AG08396 (cell line): ENCODE measurements around the gene ZNF680.
"Not testable (repeated sequence)": the region's sequence is repeated elsewhere in the genome, so short reads cannot be mapped to it uniquely, and the experiment has no call there.

Source experiments
- DNase-seq: peaks from one replicate; pipeline ENCODE4 v3.0.0; 2012; ENCODE audit warnings: low spot score, mixed read lengths

Gene ZNF680

DNA sequence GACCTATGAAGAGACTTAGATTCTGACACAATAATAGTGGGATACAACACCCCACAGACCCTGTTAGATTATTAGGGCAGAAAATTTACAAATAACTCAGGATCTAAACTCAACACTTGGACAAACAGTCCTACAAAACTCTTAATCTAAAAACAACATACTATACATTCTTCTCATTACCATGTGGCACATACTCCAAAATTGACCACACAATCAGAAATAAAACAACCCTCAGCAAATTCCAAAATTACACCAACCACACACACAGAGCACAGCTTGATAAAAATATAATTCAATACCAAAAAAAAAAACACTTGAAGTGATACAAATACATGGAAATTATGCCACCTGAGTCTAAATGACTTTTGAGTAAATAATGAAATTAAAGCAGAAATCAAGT is 7.8 kb downstream of the ZNF680 start:
- no peak for DNase-seq

DNA sequence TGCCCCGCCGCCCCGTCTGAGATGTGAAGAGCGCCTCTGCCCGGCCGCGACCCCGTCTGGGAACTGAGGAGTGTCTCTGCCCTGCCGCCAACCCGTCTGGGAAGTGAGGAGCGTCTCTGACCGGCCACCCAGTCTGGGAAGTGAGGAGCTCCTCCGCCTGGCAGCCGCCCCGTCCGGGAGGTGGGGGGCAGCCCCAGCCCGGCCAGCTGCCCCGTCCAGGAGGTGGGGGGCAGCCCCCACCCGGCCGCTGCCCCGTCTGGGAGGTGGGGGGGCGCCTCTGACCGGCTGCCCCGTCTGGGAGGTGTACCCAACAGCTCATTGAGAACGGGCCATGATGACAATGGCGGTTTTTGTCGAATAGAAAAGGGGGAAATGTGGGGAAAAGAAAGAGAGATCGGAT is 8.7 kb downstream of the ZNF680 start:
- not testable (repeated sequence) for DNase-seq

GRCh38 chr7:64551375-64552142 is 11.3 kb downstream of the ZNF680 start:
- DNase-seq: no peak

- no peak for DNase-seq
These were observed 18.9 kb downstream of the ZNF680 start for GRCh38 chr7:64544010-64544409.

DNA sequence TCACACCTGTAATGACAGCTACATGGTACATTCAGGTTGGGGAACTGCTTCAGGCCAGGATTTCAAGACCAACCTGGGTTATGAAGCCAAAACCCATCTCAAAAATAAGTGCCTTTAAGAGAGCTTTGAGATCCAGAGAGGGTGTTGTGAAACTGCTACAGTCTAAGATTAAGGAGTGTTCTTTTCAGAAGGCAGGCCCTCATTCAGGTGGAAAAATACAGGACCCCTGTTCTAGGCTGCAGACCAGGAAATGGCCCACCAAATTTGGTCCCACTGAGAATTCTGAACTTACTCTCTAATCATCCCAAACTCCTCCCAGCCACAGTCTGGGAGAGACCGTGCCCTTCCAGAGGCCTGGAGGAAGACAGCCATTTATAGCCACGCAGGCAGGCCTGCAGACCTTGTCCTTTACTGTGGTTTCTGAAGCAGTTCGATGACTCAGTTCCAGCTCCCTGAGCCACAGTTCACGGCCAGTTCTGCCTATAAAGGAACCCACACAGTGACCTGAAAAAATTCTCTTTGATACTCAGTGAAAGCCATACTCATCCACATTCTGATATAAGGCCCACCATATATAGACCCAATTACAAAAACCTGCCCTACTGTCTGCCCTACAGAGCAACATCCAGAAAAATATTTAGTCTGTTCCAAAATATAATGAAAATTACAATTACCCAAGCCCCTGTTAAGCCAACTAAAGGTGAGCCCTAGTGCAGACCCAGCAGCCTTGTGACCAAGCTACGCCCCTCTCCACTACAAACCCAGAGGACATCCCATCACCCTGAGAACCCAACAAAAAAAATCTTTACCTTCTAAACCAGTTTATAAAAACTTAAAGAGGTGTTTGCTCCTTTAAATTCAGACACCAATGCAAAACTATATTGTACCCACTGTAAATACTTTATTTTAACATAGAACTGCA is 21.2 kb downstream of the ZNF680 start:
- DNase-seq: peak; percentile 30

- DNase-seq: no peak
These were observed 29.1 kb downstream of the ZNF680 start for GRCh38 chr7:64533756-64534155.

- DNase-seq: no peak
These were observed 34.1 kb downstream of the ZNF680 start for GRCh38 chr7:64528770-64529169.

DNA sequence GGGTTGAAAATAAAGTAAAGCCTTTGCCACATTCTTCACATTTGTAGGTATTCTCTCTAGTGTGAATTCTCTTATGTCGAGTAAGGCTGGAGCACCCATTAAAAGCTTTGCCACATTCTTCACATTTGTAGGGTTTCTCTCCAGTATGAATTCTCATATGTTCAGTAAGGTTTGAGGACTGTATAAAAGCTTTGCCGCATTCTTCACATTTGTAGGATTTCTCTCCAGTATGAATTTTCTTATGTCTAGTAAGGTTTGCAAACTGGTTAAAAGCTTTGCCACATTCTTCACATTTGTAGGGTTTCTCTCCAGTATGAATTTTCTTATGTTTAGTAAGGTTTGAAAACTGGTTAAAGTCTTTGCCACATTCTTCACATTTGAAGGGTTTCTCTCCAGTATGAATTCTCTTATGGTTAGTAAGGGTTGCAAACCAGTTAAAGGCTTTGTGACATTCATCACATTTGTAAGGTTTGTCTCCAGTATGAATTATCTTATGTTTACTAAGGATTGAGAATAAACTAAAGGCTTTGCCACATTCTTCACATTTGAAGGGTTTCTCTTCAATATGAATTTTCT is 41.4 kb downstream of the ZNF680 start:
- no peak for DNase-seq

GRCh38 chr7:64516451-64516850 is 46.4 kb downstream of the ZNF680 start:
- DNase-seq: no peak

- DNase-seq: no peak
These were observed 47.1 kb downstream of the ZNF680 start for GRCh38 chr7:64515781-64516180.

DNA sequence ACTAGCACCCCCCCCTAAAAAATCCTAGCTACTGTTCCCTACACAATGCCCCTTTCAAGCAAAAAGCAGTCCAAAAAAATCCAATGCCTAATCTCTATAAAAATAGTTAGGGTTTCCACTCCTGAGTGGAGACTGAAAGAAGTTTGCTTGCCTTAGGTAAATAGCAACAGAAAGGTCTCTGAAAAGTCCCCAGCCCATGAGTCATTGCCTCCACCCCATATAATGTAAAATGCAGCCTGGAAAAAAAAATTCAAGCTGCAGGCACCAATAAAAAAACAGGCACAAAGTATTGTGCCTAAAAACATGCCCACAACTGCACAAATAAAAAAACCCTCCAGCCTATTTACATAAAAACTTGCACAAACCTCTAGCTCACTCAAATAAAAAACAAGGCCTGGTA is 47.5 kb downstream of the ZNF680 start:
- no peak for DNase-seq

- DNase-seq: no peak
These were observed 53.3 kb downstream of the ZNF680 start for GRCh38 chr7:64509583-64509982.

DNA sequence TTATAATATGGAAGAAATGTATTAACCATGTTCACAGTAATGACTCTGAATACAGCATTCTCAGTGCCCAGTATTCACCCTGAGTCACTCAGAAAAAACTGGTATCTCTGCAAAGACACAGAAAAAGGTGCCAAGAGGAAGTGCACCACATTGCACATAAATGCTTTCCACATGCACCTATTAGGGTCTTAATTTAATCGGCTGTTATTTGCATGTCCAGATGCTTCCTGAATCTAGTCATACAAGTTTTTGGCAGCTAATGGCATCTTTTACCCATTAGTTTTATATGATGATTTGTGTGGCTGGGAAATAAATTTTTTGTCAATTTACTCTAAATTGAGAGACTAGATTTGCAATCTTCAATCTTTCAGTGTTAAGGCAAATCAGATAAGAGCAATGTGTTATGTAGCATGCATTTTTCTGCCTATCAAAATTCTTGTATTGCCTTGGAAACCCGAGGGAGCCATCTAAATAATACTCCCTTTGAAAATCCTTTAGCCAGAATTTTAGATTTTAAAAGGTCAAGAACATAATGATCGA is 58.2 kb downstream of the ZNF680 start:
- no peak for DNase-seq

DNA sequence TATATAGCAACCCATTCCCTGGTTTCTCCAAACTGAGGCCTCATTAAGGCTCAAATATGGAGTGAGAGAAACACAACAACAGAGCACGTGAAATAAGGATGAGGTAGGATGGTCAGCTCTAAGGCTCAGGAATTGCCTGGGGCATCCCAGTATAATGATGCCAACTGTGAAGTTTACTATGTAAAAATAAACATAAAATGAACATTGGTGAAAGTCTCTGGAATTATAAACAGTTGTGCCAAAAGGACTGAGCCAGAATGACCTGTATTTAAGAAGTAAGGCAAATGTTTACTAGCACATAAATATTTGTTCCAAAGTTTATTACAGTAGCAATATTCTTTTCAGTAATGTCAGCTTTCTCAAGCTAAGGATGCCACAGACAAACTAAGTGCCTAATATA is 64.6 kb downstream of the ZNF680 start:
- no peak for DNase-seq

- peak; percentile 7 for DNase-seq
These were observed 67.9 kb downstream of the ZNF680 start for GRCh38 chr7:64494912-64495461.

DNA sequence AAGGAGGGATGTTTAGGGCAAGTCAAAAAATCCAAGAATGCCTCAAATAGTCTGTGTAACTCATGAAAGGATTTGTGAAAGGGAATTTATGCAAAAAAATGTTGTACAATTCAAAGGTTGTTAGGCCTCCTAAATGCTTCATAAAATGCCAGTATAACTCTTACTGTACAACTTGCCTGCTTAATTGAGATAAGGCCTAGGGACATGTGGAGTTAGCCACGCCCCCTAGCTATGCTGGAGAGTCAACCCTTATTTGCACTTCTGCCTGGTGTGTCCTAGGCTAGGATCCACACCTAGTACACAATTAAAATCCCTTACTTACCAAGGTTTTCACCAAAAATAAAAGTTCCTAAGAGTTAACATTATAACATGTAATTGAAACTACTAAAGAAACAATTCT is 77.2 kb downstream of the ZNF680 start:
- no peak for DNase-seq
